IMR-90 (cell line): ENCODE data around the gene USP7. TPM values are rescaled to one million over a fixed set of nuclear protein-coding genes. Genes with fewer than 3 reads are reported as not detected.

Experiments
- ATAC-seq: fragments of 200-7000 bp; cut with Tn5 transposase; 2 replicates; pipeline ENCODE4 v1.9.1; 2020; ENCODE audit warnings: low read depth, mild to moderate bottlenecking, moderate library complexity
- BruUV-seq: library from RNA; stranded (reverse); fragments of 400-500 nt; replicated peaks from 2 replicates; lab custom pipeline; 2021; lab: Mats Ljungman, UMichigan
- CTCF ChIA-PET: fragments of 300-600 bp; formaldehyde crosslinking; extraction: SDS; loops from one replicate; lab custom pipeline; 2021; ENCODE audit warnings: antibody characterized with exemption; lab: Yijun Ruan, JAX
- POLR2A ChIA-PET: fragments of 300-600 bp; sonication (Branson Sonifier 250); formaldehyde crosslinking; loops from one replicate; lab custom pipeline; 2022; ENCODE audit warnings: antibody characterized with exemption; ENCODE audit not compliant: unreplicated experiment; lab: Charles Lee
- DNase-seq: peaks from one replicate; pipeline ENCODE4 v3.0.0; 2013
- H2AFZ ChIP-seq: replicated peaks from 2 replicates; pipeline ENCODE3; 2013; ENCODE audit warnings: low read length, mild to moderate bottlenecking; ENCODE audit not compliant: poor library complexity
- H2AK5ac ChIP-seq: 2 replicates; pipeline ENCODE4 v1.6.1; 2013; ENCODE audit warnings: low read depth, low read length, inconsistent platforms
- H2AK9ac ChIP-seq: replicated peaks from 2 replicates; pipeline ENCODE3; 2013; ENCODE audit warnings: mild to moderate bottlenecking, low read depth, low read length, moderate library complexity; ENCODE audit not compliant: poor library complexity
- H2BK120ac ChIP-seq: 2 replicates; pipeline ENCODE4 v1.6.1; 2013; ENCODE audit warnings: low read depth, low read length, inconsistent platforms
- H2BK15ac ChIP-seq: 3 replicates; pipeline ENCODE4 v1.6.1; 2013; ENCODE audit warnings: low read depth, low read length, inconsistent platforms
- H2BK20ac ChIP-seq: 2 replicates; pipeline ENCODE4 v1.6.1; 2013; ENCODE audit warnings: low read depth, mild to moderate bottlenecking, inconsistent platforms, low read length, moderate library complexity
- H2BK5ac ChIP-seq: 2 replicates; pipeline ENCODE4 v1.6.1; 2013; ENCODE audit warnings: mild to moderate bottlenecking, low read depth, low read length, inconsistent platforms; ENCODE audit not compliant: poor library complexity, severe bottlenecking
- H3K14ac ChIP-seq: replicated peaks from 2 replicates; pipeline ENCODE4 v1.6.1; 2013; ENCODE audit warnings: low read depth, low read length, inconsistent platforms
- H3K18ac ChIP-seq: 2 replicates; pipeline ENCODE4 v1.6.1; 2013; ENCODE audit warnings: low read depth, low read length, control low read depth
- H3K23ac ChIP-seq: 2 replicates; pipeline ENCODE4 v1.6.1; 2013; ENCODE audit warnings: low read depth, low read length, inconsistent platforms
- H3K27ac ChIP-seq: 2 replicates; pipeline ENCODE4 v1.5.1; 2013; ENCODE audit warnings: mild to moderate bottlenecking, control low read depth, low read length; ENCODE audit not compliant: insufficient read depth
- H3K27me3 ChIP-seq: 2 replicates; pipeline ENCODE4 v1.6.1; 2013; ENCODE audit warnings: low read length; ENCODE audit not compliant: control insufficient read depth, insufficient read depth
- H3K36me3 ChIP-seq: 2 replicates; pipeline ENCODE4 v1.6.1; 2013; ENCODE audit warnings: low read length, mixed read lengths; ENCODE audit not compliant: control insufficient read depth, insufficient read depth
- H3K4ac ChIP-seq: 2 replicates; pipeline ENCODE4 v1.6.1; 2013; ENCODE audit warnings: low read depth, low read length, inconsistent platforms
- H3K4me1 ChIP-seq: 2 replicates; pipeline ENCODE4 v1.6.1; 2013; ENCODE audit warnings: low read length, mixed read lengths; ENCODE audit not compliant: control insufficient read depth, insufficient read depth
- H3K4me2 ChIP-seq: 2 replicates; pipeline ENCODE4 v1.6.1; 2013; ENCODE audit warnings: low read depth, mild to moderate bottlenecking, control low read depth, low read length, moderate library complexity
- H3K4me3 ChIP-seq: 2 replicates; pipeline ENCODE4 v1.5.1; 2013; ENCODE audit warnings: low read depth, mild to moderate bottlenecking, control low read depth, low read length, moderate library complexity; ENCODE audit not compliant: insufficient read depth
- H3K56ac ChIP-seq: 2 replicates; pipeline ENCODE4 v1.6.1; 2013; ENCODE audit warnings: low read length, inconsistent platforms; ENCODE audit not compliant: insufficient read depth; ENCODE audit errors: extremely low read depth
- H3K79me1 ChIP-seq, 2 experiments: 2 replicates each; pipeline ENCODE4 v1.6.1; 2013; ENCODE audit warnings: low read length in 2 of 2, inconsistent platforms in 1 of 2, low read depth in 1 of 2
- H3K9ac ChIP-seq: 2 replicates; pipeline ENCODE4 v1.6.1; 2013; ENCODE audit warnings: low read depth, low read length, control low read depth
- H3K9me1 ChIP-seq: 2 replicates; pipeline ENCODE4 v1.6.1; 2013; ENCODE audit warnings: low read length, inconsistent platforms; ENCODE audit not compliant: insufficient read depth
- H3K9me3 ChIP-seq: 2 replicates; pipeline ENCODE4 v1.6.1; 2013; ENCODE audit warnings: low read length; ENCODE audit not compliant: control insufficient read depth, insufficient read depth
- H4K20me1 ChIP-seq: 2 replicates; pipeline ENCODE4 v1.6.1; 2013; ENCODE audit warnings: low read length, inconsistent platforms; ENCODE audit not compliant: insufficient read depth
- H4K5ac ChIP-seq: 2 replicates; pipeline ENCODE4 v1.6.1; 2013; ENCODE audit warnings: mild to moderate bottlenecking, low read depth, low read length, control low read depth
- H4K8ac ChIP-seq, 2 experiments: 2 replicates each; pipeline ENCODE4 v1.6.1; 2013; ENCODE audit warnings: low read depth in 2 of 2, low read length in 2 of 2, control low read depth in 1 of 2, inconsistent platforms in 1 of 2
- H4K91ac ChIP-seq: 2 replicates; pipeline ENCODE4 v1.6.1; 2013; ENCODE audit warnings: low read depth, low read length, inconsistent platforms; ENCODE audit not compliant: insufficient read depth
- BHLHE40 ChIP-seq: fragments of 150-350 bp; IDR thresholded peaks from 2 replicates; pipeline ENCODE4 v1.6.1; 2016; ENCODE audit warnings: mild to moderate bottlenecking, low read depth, low read length
- CEBPB ChIP-seq: IDR thresholded peaks from 2 replicates; pipeline ENCODE4 v1.6.1; 2012; ENCODE audit warnings: low read depth, low read length, improper control_type of control experiment
- CHD1 ChIP-seq: IDR thresholded peaks from 2 replicates; pipeline ENCODE4 v1.6.1; 2012; ENCODE audit warnings: low read depth, low read length, improper control_type of control experiment
- FOS ChIP-seq: fragments of 150-350 bp; IDR thresholded peaks from 2 replicates; pipeline ENCODE4 v1.6.1; 2016; ENCODE audit warnings: low read depth, low read length
- MAZ ChIP-seq: IDR thresholded peaks from 2 replicates; pipeline ENCODE4 v1.6.1; 2012; ENCODE audit warnings: low read depth, mild to moderate bottlenecking, low read length, improper control_type of control experiment, moderate library complexity, borderline replicate concordance
- MXI1 ChIP-seq: IDR thresholded peaks from 2 replicates; pipeline ENCODE4 v1.6.1; 2012; ENCODE audit warnings: low read depth, mild to moderate bottlenecking, low read length, moderate library complexity, borderline replicate concordance
- RAD21 ChIP-seq: IDR thresholded peaks from 2 replicates; pipeline ENCODE4 v1.6.1; 2012; ENCODE audit warnings: low read length, improper control_type of control experiment
- RCOR1 ChIP-seq: IDR thresholded peaks from 2 replicates; pipeline ENCODE4 v1.6.1; 2012; ENCODE audit warnings: mild to moderate bottlenecking, low read length, improper control_type of control experiment; ENCODE audit not compliant: insufficient replicate concordance
- RFX5 ChIP-seq: IDR thresholded peaks from 2 replicates; pipeline ENCODE4 v1.8.0; 2012; ENCODE audit warnings: low read depth, mild to moderate bottlenecking, low read length, moderate library complexity
- WGBS, 2 experiments: methylation state at CpG; one replicate each; pipeline versions ENCODE4 v1.1.5 to v1.1.7; 2013; ENCODE audit warnings: missing lambda C conversion rate in 2 of 2; ENCODE audit not compliant: insufficient read length in 1 of 2; ENCODE audit errors: extremely low coverage in 2 of 2; 5-methylcytosine and 5-hydroxymethylcytosine counted together
- dilution Hi-C: fragments of 300-500 bp; cut with HindIII; formaldehyde crosslinking; loops from one replicate; pipeline ENCODE4 v1.14.3; 2018; ENCODE audit warnings: low sequenced_read_pairs; ENCODE audit not compliant: unreplicated experiment
- in situ Hi-C: fragments of 300-500 bp; cut with MboI; formaldehyde crosslinking; loops from 3 replicates; pipeline ENCODE4 v1.14.3; 2019; ENCODE audit warnings: low sequenced_read_pairs, inconsistent platforms, mixed read lengths
- intact Hi-C: fragments of 100-400 bp; cut with micrococcal nuclease; formaldehyde crosslinking; loops from 2 replicates; pipeline ENCODE4 v1.10.0; 2022
- polyA plus RNA-seq, 3 experiments: library from polyadenylated mRNA; depleted of rRNA; stranded (reverse); fragments of >200 nt; gene quantifications; 2 replicates each; pipeline ENCODE4 v1.2.3, GENCODE V29; 2012; ENCODE audit warnings: low replicate concordance in 1 of 3
- total RNA-seq: library from RNA; depleted of rRNA; stranded (reverse); fragments of >200 nt; gene quantifications from 2 replicates; pipeline ENCODE4 v1.2.3, GENCODE V29; 2012
- TF ChIP-seq, protein P1 (sequence below): conservative IDR thresholded peaks from 2 replicates; pipeline ENCODE4 v1.5.1; 2012; ENCODE audit warnings: mild to moderate bottlenecking, low read depth, low read length, improper control_type of control experiment

Gene USP7
- total and polyA plus RNA-seq, 2 of the 4 experiments (the other 2 are of a cell fraction): 17.8 to 28.3 TPM

DNA sequence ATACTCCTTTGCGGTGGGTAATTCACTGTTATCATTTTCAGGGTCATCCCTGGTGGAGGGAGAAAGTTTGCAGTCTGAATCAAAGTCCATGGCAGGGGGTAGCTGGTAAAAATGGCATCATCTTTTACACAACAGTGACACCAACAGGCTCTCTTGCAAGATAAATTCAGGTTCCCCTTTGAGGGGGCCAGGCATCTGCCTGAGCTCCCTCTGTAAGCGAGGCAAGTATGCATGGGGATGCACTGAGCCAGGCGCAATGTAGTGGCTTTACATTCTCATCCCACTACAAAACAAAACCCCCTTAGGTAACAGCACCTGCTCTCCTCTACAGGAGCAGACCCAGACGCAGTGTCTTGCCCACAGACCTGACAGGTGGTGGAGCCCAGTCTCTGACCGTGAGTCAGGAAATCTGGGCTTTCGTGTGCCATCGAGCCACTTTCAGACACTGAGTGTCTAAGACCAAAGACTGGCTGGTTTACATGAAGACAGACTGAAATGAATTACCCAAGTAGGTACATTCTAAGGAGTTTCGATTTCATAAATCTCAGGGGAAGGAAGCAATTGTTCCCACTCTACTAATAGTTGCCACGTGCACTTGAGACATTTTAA lies 63.9 kb downstream of the USP7 start:
- Histone ChIP-seq H3K9ac (no peak overlapping the region), H2BK20ac (no peak overlapping the region), H3K79me1 (peaks cover 19 to 34% of the 10 kb centered on the region in 2 experiments), H2AK9ac (no peak overlapping the region), H4K91ac (no peak overlapping the region), H3K14ac (no peak overlapping the region), H3K4ac (no peak overlapping the region), H4K20me1 (peaks cover 3% of the 10 kb centered on the region; the same call in 1 of the 2 replicates), H3K9me3 (no peaks in the 10 kb centered on the region), H3K9me1 (no peaks in the 10 kb centered on the region), H3K27ac (no peak overlapping the region), H2AK5ac (no peak overlapping the region), H3K56ac (no peak overlapping the region), H3K27me3 (no peaks in the 10 kb centered on the region), H3K4me1 (no peaks in the 10 kb centered on the region), H4K5ac (no peak overlapping the region), H2BK15ac (no peak overlapping the region), H3K4me3 (no peak overlapping the region), H2BK120ac (no peak overlapping the region), H2AFZ (no peak overlapping the region), H3K36me3 (peaks cover 63% of the 10 kb centered on the region), H4K8ac (no peak overlapping the region), H3K18ac (no peak overlapping the region), H2BK5ac (no peak overlapping the region), H3K4me2 (no peak overlapping the region), H3K23ac (no peak overlapping the region)
- WGBS, 2 experiments: 96% methylated on average over 5 of the region's 9 CpGs; no CpG with 5 or more reads in 1 of the 2 experiments
- ATAC-seq (no peak), DNase-seq (no peak)
- TF ChIP-seq BHLHE40: no peak
- no peak for TF ChIP-seq RCOR1
- TF ChIP-seq RAD21: no peak
- no peak for TF ChIP-seq FOS
- no peak for TF ChIP-seq CHD1
- no peak for TF ChIP-seq MXI1
- TF ChIP-seq MAZ: no peak
- no peak for TF ChIP-seq RFX5
- TF ChIP-seq CEBPB: no peak
- TF ChIP-seq, protein P1, sequence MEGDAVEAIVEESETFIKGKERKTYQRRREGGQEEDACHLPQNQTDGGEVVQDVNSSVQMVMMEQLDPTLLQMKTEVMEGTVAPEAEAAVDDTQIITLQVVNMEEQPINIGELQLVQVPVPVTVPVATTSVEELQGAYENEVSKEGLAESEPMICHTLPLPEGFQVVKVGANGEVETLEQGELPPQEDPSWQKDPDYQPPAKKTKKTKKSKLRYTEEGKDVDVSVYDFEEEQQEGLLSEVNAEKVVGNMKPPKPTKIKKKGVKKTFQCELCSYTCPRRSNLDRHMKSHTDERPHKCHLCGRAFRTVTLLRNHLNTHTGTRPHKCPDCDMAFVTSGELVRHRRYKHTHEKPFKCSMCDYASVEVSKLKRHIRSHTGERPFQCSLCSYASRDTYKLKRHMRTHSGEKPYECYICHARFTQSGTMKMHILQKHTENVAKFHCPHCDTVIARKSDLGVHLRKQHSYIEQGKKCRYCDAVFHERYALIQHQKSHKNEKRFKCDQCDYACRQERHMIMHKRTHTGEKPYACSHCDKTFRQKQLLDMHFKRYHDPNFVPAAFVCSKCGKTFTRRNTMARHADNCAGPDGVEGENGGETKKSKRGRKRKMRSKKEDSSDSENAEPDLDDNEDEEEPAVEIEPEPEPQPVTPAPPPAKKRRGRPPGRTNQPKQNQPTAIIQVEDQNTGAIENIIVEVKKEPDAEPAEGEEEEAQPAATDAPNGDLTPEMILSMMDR: no peak
- dilution Hi-C loops (no loop called here), intact Hi-C loops (loop anchor here (10.0 kb wide), 1 partner anchor 195 kb away; the partner anchor contains the start of gene HAPSTR1), in situ Hi-C loops (no loop called here)
- CTCF ChIA-PET: interaction anchor here (1.0 to 1.6 kb wide), 2 partner anchors 12 to 109 kb away, joined by 3 to 4 read pairs; no protein-coding TSS in a partner anchor
- BruUV-seq: no TSS peak
- POLR2A ChIA-PET: no interaction called here
